Pons (tissue), 1 donor: Measurements from ENCODE around the gene ESPN.

ENCODE experiments used
- DNase-seq: peaks from one replicate; pipeline ENCODE4 v3.0.0-alpha.2; 2016; ENCODE audit warnings: low spot score

ESPN gene

DNA sequence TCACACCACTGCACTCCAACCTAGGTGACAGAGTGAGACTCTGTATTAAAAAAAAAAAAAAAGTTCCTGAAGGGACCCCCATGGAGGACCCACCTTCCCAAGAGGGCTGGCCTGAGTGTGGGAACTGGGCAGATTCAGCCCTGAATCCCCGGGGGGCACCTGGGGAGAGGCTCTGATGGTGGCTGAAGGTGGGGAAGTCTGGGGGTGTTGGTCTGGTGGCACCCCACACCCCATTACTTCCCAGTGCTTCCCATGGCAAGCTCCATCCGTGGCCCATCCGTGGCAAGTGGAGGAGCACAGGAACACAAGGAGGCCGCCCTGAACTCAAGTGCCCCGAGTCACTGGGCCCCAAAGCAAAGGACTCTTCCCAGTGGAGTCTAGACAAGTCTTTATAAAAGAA, 42.2 kb downstream of the ESPN start:
- no peak for DNase-seq

- no peak for DNase-seq
Observed at GRCh38 chr1:6467224-6467623, 42.6 kb downstream of the ESPN start.

- DNase-seq = no peak
Observed at GRCh38 chr1:6467744-6468688, 43.4 kb downstream of the ESPN start.

DNA sequence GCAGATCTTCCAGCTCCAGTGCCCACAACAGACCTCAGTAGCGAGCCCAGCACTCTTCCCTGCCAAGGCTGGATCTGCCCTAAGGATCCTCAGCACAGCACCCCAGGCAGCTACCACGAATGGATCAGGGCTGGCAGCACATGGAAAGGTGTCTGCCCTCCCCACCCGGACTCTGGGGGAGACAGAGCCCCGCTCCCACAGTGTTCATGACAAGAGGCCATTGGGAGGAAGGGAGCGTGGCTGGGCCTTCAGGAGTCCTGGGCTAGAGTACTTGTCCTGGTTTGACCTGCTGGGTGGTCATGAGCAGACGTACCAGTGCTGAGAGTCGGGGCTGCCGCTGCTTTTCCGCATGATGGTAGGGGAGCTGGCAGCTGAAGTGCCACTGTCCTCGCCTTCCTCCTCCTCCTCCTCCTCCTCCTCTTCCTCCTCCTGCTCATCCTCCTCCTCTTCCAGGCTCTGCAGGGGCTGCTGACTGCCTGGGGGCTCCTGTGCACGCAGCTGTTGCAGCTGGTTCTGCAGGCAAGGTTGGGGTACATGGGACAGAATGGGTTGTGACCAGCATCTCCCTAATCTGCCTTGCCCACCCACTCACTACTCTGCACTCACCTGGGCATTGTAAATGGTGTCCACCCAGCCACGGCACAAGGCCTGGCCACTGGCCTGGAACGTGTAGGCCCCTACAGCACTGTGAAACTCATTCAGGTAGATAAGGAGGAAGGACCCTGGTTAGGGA, 44.3 kb downstream of the ESPN start:
- DNase-seq = no peak

- DNase-seq = no peak
Observed at GRCh38 chr1:6470132-6471085, 45.8 kb downstream of the ESPN start.

DNA sequence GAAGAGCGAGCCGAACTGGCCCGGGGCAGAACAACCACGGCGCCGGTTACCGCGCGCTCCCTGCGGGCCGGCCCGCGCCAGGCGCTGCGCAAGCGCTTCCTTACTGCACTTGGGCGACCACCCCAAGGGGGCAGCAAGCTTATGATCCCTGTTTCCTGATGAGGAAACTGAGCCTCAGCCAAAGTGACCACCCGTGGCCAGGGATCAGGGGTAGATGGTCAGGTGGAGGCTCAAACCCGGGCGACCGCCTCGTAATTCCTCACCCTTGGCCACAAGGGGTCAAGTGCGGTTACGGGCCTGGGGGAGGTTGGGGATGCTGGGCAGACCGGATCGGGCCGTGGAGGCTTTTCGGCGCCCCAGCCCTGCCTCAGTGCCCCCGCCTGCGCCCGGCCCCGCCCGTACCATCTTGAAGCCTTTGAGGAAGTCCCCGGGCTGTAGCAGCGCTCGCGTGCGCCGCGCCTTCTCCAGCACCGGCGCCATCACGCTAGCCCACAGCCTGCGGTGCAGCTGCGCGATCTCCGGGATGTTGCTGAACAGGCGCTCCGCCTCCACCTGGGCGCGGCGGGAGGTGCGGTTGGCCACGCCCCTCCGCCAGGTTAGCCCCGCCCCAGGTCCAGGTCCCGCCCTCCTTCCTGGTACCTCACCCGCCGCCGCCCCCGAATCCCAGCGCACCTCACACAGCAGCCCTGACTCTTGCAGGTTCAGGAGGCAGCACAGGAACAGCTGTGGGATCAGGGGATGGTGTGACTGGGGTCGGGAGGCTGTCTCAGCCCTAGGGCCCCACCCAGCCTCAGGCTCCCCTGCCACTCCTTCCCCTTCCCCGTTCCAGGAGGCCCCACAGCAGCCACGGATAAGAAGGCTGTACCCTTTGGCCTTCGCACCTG, 46.8 kb downstream of the ESPN start:
- no peak for DNase-seq

DNA sequence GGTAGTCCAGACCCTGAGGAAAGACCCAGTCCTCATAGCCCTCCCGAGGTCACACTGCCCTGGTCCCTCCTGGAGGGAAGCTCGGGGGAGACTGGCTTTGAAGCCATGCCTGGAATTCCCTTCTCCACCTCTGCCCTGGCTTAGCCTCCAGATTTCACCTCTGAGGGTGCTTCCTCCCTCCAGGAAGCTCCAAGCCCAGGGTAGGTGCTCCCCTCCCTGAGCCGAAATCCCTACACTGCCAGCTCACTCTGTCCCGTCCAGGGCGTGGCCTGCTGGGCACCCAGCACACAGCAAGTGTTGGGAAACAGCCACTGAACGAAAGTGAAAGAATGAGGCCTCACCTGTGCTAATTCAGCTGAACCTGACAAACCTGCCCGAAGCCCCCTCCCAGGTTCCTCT, 47.4 kb downstream of the ESPN start:
- no peak for DNase-seq

DNA sequence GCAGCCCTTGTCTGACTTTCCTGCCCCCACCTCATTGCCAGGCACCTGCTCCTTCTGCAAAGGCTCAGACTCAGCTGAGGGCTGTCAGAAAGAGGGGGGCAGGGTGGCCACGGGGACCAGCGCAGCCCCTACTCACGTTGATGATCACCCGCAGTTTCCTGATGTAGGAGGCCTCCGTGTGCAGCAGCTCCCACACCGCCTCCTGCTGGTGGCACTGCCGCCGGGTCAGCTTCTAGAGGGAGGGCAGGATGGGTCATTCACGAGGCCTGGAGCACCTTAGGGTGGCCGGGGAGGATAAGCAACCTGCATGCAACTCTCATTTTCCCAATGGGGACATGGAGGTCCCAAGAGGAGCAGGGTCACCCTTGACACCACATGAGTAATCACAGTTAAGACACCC, 47.8 kb downstream of the ESPN start:
- DNase-seq = no peak

GRCh38 chr1:6473156-6473555, 48.6 kb downstream of the ESPN start:
- DNase-seq = no peak

- no peak for DNase-seq
Observed at GRCh38 chr1:6473974-6474814, 49.6 kb downstream of the ESPN start.

GRCh38 chr1:6474815-6475282, 50.3 kb downstream of the ESPN start:
- no peak for DNase-seq

- DNase-seq = no peak
Observed at GRCh38 chr1:6475381-6476133, 51.0 kb downstream of the ESPN start.

DNA sequence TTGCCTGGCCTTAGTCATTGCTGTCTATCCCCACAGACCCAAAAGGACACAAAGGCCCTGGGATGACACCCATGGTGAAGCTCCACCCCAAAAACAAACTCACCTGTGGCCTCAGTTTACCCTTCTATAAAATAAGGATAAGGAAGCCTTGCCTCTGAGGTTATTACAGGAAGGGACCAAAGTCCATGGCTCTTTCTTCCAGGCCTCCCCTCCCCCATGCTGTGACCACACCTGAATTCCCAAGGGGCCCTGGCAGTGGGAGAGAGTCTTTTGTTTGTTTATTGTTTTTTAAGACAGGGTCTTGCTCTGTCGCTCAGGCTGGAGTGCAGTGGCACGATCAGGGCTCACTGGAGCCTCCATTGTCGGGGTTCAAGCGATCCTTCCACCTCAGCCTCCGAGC, 51.9 kb downstream of the ESPN start:
- DNase-seq = no peak

DNA sequence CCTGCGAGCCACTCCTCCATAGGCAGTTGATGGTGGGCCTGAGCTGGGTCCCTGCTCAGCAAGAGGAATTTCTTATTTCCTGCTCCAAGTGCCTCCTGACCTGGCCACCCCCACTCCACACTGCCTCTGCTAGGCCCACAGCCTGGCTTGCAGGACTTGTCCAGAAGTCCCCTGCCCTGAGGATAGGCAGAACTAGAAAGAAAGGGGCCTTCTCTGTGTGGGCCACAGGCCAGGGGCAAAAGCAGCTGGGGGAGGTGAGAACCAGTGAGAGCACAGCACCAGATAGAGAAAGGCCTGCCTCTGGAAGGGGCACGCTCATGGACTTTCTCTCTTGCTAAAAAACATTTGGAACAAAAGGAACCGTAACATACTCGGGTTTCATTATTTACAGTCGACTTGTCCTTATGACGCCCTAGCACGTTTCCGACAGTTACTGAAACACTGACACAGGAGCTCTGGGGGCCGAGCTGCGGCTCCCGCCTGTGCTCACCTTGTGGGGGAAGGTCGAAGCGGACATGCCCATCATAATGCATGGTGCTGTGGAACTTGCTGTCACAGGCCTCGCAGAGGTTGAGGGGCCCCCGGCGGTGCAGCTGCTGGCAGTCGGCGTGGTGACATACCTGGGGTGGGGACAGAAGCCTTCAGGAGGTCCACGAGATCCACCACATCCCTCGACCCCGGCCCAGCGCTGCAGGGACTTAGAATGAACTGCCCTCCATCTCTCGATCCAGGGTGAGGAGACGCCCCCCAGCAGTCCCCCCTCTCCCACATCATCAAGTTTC, 52.7 kb downstream of the ESPN start:
- DNase-seq = no peak

GRCh38 chr1:6481820-6482219, 57.2 kb downstream of the ESPN start:
- no peak for DNase-seq

- no peak for DNase-seq
Observed at GRCh38 chr1:6483017-6483760, 58.6 kb downstream of the ESPN start.

GRCh38 chr1:6483761-6484117, 59.2 kb downstream of the ESPN start:
- no peak for DNase-seq

- DNase-seq = no peak
Observed at GRCh38 chr1:6484826-6485167, 60.2 kb downstream of the ESPN start.
